ENCODE measurements around the gene BRD3OS. TPM values are rescaled to one million over a fixed set of nuclear protein-coding genes. Genes with fewer than 3 reads are reported as not detected.

BRD3OS gene
- total RNA-seq, 1 experiment from 2014 or later, result 13.6 TPM

DNA sequence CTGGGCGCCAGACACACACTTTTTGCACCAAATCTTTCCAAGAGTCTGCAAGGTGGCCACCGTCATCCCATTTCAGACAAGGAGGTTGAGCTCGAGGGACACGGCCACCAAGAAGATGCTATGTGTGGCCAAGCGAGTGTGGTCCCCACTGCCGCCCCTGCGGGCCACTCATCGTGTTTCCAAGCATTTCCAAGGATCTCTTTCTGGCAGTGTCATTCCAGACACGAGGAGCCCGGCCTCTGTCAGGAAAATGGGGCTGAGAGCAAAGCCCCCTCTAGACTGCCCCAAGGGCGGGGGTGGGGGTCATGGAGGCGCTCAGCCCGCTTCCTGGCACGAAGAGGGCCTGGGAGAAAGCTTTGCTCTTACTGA is 43.7 kb upstream of the BRD3OS start:
- BruUV-seq (replicated peaks), result no TSS peak
- POLR2A ChIA-PET (ENCODE audit: unreplicated experiment), result no interaction called here

DNA sequence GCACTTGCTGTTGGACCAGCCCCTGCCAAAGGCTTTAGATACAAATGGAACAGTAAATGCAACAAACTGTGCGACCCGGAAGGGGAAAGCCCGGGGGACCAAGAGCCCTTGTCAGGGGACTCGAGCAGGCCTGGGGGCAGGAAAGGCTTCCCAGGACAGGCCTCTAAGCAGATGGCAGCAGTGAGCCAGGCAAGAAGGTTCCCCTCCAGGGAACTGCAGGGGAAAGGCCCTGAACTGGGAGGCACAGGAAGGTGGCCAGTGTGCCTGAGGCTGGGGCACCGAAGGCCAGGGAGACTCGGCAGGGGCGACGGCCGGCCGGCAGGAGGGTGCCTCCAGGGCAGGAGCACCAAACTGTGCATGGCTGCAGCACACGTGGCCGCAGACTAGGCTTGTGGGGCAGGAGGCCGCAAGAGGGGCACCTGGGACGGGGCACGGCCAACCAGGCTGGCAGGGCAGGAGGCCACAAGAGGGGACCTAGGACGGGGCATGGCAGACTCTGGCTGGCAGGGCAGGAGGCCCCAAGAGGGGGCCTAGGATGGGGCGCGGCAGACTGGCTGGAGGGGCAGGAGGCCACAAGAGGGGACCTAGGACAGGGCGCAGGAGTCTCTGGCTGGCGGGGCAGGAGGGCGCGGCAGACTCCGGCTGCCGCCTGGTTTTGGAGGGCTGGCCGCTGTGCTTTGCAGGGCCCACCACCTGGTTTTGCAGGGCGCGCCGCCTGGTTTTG is 43.2 kb upstream of the BRD3OS start:
- CTCF ChIA-PET, result no interaction called here
- Histone ChIP-seq H3K9ac (ENCODE audit: low read length) (no peak overlapping the region), H3K36me3 (ENCODE audit: low read depth, low read length) (no peaks in the 10 kb centered on the region), H3K4me1 (ENCODE audit: insufficient read depth, low read length) (no peaks in the 10 kb centered on the region), H3K4me2 (ENCODE audit: low read length) (no peak overlapping the region), H3K79me2 (ENCODE audit: low read length) (peaks cover 88% of the 10 kb centered on the region), H3K27ac (ENCODE audit: low read length) (no peak overlapping the region), H2AFZ (ENCODE audit: low read length) (no peak overlapping the region), H3K9me3 (ENCODE audit: low read length) (no peaks in the 10 kb centered on the region), H4K20me1 (ENCODE audit: low read length) (no peaks in the 10 kb centered on the region), H3K4me3 (ENCODE audit: low read length) (no peak overlapping the region), H3K9me2 (replicated peaks; ENCODE audit: low read length) (no peaks in the 10 kb centered on the region), H3F3A (ENCODE audit: low read length, unreplicated experiment) (no peaks in the 10 kb centered on the region), H3K27me3 (ENCODE audit: low read length) (no peaks in the 10 kb centered on the region)
- TF ChIP-seq EZH2phosphoT487 (IDR thresholded peaks at IDR 0.05; ENCODE audit: borderline replicate concordance, low read length), result no peak
- POLR2A ChIA-PET (ENCODE audit: unreplicated experiment), result no interaction called here
- no peak for DNase-seq
- ATAC-seq, result no peak
- intact Hi-C loops (cut with micrococcal nuclease), result no loop called here
- BruUV-seq (replicated peaks), result no TSS peak

More for the DNA sequence above, 43.7 kb upstream of the BRD3OS start:
- Histone ChIP-seq H3K9me2 (replicated peaks; ENCODE audit: low read length) (no peaks in the 10 kb centered on the region), H3K9me3 (ENCODE audit: low read length) (no peaks in the 10 kb centered on the region), H2AFZ (ENCODE audit: low read length) (no peak overlapping the region), H3K27me3 (ENCODE audit: low read length) (no peaks in the 10 kb centered on the region), H3K4me3 (ENCODE audit: low read length) (no peak overlapping the region), H4K20me1 (ENCODE audit: low read length) (no peaks in the 10 kb centered on the region), H3K36me3 (ENCODE audit: low read depth, low read length) (no peaks in the 10 kb centered on the region), H3K9ac (ENCODE audit: low read length) (no peak overlapping the region), H3K79me2 (ENCODE audit: low read length) (peaks cover 89% of the 10 kb centered on the region), H3K4me1 (ENCODE audit: insufficient read depth, low read length) (no peaks in the 10 kb centered on the region), H3F3A (ENCODE audit: low read length, unreplicated experiment) (no peaks in the 10 kb centered on the region), H3K27ac (ENCODE audit: low read length) (no peak overlapping the region), H3K4me2 (ENCODE audit: low read length) (no peak overlapping the region)
- CTCF ChIA-PET, result no interaction called here
- DNase-seq (no peak), ATAC-seq (no peak)
- TF ChIP-seq, protein P1, sequence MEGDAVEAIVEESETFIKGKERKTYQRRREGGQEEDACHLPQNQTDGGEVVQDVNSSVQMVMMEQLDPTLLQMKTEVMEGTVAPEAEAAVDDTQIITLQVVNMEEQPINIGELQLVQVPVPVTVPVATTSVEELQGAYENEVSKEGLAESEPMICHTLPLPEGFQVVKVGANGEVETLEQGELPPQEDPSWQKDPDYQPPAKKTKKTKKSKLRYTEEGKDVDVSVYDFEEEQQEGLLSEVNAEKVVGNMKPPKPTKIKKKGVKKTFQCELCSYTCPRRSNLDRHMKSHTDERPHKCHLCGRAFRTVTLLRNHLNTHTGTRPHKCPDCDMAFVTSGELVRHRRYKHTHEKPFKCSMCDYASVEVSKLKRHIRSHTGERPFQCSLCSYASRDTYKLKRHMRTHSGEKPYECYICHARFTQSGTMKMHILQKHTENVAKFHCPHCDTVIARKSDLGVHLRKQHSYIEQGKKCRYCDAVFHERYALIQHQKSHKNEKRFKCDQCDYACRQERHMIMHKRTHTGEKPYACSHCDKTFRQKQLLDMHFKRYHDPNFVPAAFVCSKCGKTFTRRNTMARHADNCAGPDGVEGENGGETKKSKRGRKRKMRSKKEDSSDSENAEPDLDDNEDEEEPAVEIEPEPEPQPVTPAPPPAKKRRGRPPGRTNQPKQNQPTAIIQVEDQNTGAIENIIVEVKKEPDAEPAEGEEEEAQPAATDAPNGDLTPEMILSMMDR (conservative IDR thresholded peaks at IDR 0.05; ENCODE audit: low read depth, low read length), result no peak
- no peak for TF ChIP-seq EZH2 (IDR thresholded peaks at IDR 0.05; ENCODE audit: low read length, unreplicated experiment)
- TF ChIP-seq EZH2phosphoT487 (IDR thresholded peaks at IDR 0.05; ENCODE audit: borderline replicate concordance, low read length), result no peak
- intact Hi-C loops (cut with micrococcal nuclease), result no loop called here

DNA sequence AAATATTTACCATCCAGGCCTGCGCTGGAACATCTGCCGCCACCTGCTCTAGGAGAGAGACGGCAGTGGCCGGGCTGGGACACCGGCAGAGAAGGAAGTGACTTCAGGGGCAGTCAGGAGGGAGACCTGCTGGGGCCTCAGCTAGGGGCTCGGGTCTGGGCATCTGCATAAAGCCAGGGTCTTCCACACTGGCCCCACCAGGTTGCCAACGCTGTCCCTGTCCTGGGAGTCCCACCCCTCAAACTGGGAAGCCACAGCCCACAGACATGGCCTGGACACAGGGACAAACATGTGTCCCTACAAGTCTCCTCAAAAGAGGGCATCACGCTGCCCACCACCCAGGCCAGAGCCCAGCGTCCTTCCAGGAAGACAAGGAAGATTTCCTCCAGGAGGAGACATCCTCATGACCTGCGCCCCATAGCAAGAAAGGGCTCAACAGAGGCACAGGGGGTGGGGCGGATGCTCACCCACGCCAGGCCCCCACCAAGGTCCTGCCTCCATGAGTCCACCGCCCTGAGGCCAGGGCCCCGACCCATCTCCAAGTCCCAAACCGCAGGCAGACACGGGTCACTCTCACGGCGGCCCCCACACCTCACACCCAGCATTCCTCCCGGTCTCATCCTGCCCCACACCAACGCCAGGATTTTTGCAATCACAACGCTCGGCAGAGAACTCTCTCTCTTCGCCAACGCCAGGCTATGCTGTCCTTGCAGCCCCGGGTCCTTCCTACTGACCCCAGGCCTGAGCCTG is 42.1 kb upstream of the BRD3OS start:
- no peak for DNase-seq
- H3F3A ChIP-seq (ENCODE audit: low read length, unreplicated experiment), result no peaks in the 10 kb centered on the region
- CTCF ChIA-PET, result no interaction called here

More for the DNA sequence above, 42.1 kb upstream of the BRD3OS start:
- no peak overlapping the region for H3K9ac ChIP-seq (ENCODE audit: low read length)
- BruUV-seq (replicated peaks), result no TSS peak
- H4K20me1 ChIP-seq (ENCODE audit: low read length), result no peaks in the 10 kb centered on the region
- no peaks in the 10 kb centered on the region for H3K9me2 ChIP-seq (replicated peaks; ENCODE audit: low read length)
- POLR2A ChIA-PET (ENCODE audit: unreplicated experiment), result no interaction called here
- intact Hi-C loops (cut with micrococcal nuclease), result no loop called here
- no peak overlapping the region for H3K27ac ChIP-seq (ENCODE audit: low read length)
- ATAC-seq, result no peak
- H3K27me3 ChIP-seq (ENCODE audit: low read length), result no peaks in the 10 kb centered on the region
- no peaks in the 10 kb centered on the region for H3K9me3 ChIP-seq (ENCODE audit: low read length)
- no peak overlapping the region for H3K4me2 ChIP-seq (ENCODE audit: low read length)
- TF ChIP-seq, protein P1 (conservative IDR thresholded peaks at IDR 0.05; ENCODE audit: low read depth, low read length), result no peak
- TF ChIP-seq EZH2 (IDR thresholded peaks at IDR 0.05; ENCODE audit: low read length, unreplicated experiment), result no peak
- no peak for TF ChIP-seq EZH2phosphoT487 (IDR thresholded peaks at IDR 0.05; ENCODE audit: borderline replicate concordance, low read length)
- H3K4me3 ChIP-seq (ENCODE audit: low read length), result no peak overlapping the region
- H3K36me3 ChIP-seq (ENCODE audit: low read depth, low read length), result no peaks in the 10 kb centered on the region
- H3K79me2 ChIP-seq (ENCODE audit: low read length), result peaks cover 91% of the 10 kb centered on the region
- H2AFZ ChIP-seq (ENCODE audit: low read length), result no peak overlapping the region
- H3K4me1 ChIP-seq (ENCODE audit: insufficient read depth, low read length), result no peaks in the 10 kb centered on the region
